Pancreas (tissue), 10 donors: ENCODE measurements around the gene MAMDC2. TPM values are rescaled to one million over a fixed set of nuclear protein-coding genes. Genes with fewer than 3 reads are reported as not detected.

Source experiments
- ATAC-seq, 4 donors: fragments of 200-7000 bp; cut with Tn5 transposase; one replicate each; pipeline versions ENCODE4 v1.8.0 to v1.9.1; 2020; ENCODE audit warnings: mild to moderate bottlenecking in 4 of 4, moderate library complexity in 4 of 4
- DNase-seq, 6 donors: peaks; one replicate each; pipeline ENCODE4 v3.0.0-alpha.2; 2020
- FAIRE-seq: peaks from 2 replicates; lab custom pipeline; 2012; peaks lifted over from hg19 to GRCh38; lab: Jason Lieb, UNC
- H3K27ac ChIP-seq, 4 donors: fragments of 200-600 bp; sonication (generic); 1 replicate in 3 of 4; 2 replicates in 1 of 4; pipeline versions ENCODE4 v1.5.0 to v1.8.0; 2020
- H3K27me3 ChIP-seq, 4 donors: fragments of 200-600 bp; one replicate each; pipeline ENCODE4 v1.8.0; 2021
- H3K36me3 ChIP-seq, 3 donors: fragments of 200-600 bp; sonication (generic) in 1 of 3; one replicate each; pipeline versions ENCODE4 v1.5.0 to v1.8.0; 2020 to 2021
- H3K4me1 ChIP-seq, 3 donors: fragments of 200-600 bp; one replicate each; pipeline ENCODE4 v1.8.0; 2021
- H3K4me3 ChIP-seq, 4 donors: fragments of 200-600 bp; sonication (generic) in 2 of 4; one replicate each; pipeline versions ENCODE4 v1.5.0 to v1.8.0; 2020 to 2021
- H3K9me3 ChIP-seq, 4 donors: fragments of 200-600 bp; one replicate each; pipeline ENCODE4 v1.8.0; 2021
- WGBS, 2 donors: extraction: QIAGEN DNeasy Blood & Tissue Kit; methylation state at CpG; one replicate each; pipeline ENCODE4 v1.1.7; 2013; 5-methylcytosine and 5-hydroxymethylcytosine counted together
- intact Hi-C, 3 donors: fragments of 100-400 bp; cut with DNase I; formaldehyde crosslinking; loops; one replicate each; pipeline versions ENCODE4 v1.11.1 to v1.14.2; 2022
- polyA plus RNA-seq, 2 donors: library from polyadenylated mRNA; stranded (reverse); fragments of 200-250 nt; gene quantifications; one replicate each; pipeline ENCODE4 v1.2.3, GENCODE V29; 2013
- total RNA-seq, 6 donors: library from RNA; stranded (reverse); fragmentation: NEBNext Ultra II Directional in 4 of 6; extraction: Animal tissue kit (Norgen Biotek cat#: 25700) in 4 of 6; gene quantifications; one replicate each; pipeline versions ENCODE4 v1.2.1 to v1.2.4, GENCODE V29; 2021 to 2023
- TF ChIP-seq, protein P1 (sequence below), 4 donors: fragments of 200-600 bp; sonication (generic) in 3 of 4; IDR thresholded peaks; one replicate each; pipeline versions ENCODE4 v1.5.0 to v1.8.0; 2021; ENCODE audit warnings: antibody characterized with exemption in 4 of 4
- donor health status: healthy with polysubstance abuse.
- donor health status: DM: no; HTN: no; CAD: no; lungs with moderate emphysema.
- donor health status: DM: no; HTN: no; CAD: no.
- donor health status: control.
- donor health status: control.
- donor health status: Bipolar disorder and iron deficiency.
- donor health status: DM: yes; HTN: yes; CAD: no.
- donor health status: DM: no; HTN: no; CAD: no.
- donor health status: DM: no; HTN: no; CAD: no.
- donor health status: DM: yes; HTN: yes; CAD: no.

MAMDC2 gene
- total and polyA plus RNA-seq, 8 donors, result 0.95 to 4.7 (median 1.3) TPM

DNA sequence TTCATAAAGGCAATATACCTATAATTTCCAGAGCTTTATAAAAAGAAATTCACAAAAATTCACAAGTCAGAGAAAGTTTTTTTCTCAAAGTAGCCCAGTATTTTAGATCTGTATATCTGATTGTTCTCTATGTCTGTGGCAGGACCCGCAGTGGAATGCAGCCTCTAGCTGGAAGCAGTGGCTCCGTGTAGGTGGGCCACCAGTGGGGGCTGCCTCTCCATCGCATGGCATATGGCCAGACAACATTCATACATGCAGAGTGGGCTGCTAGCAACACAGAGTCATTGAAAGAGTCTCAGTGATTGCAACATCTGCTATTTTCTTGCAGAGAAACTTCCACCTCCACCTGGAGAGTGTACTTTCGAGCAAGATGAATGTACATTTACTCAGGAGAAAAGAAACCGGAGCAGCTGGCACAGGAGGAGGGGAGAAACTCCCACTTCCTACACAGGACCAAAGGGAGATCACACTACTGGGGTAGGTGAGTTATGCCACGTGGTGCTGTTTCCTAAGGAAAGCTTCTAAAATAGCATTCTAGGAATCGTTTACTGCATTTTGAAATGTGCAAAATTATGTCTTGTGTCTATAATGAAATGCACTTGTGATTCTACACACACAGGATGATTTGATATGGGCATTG is 126.6 kb downstream of the MAMDC2 start:
- peaks cover 0 to 5% (median 4%) of the 10 kb centered on the region in 3 donors for H3K4me1 ChIP-seq
- H3K27ac ChIP-seq, result no peak overlapping the region
- no peak for DNase-seq
- H3K27me3 ChIP-seq, result no peaks in the 10 kb centered on the region
- no peaks in the 10 kb centered on the region for H3K9me3 ChIP-seq
- no peaks in the 10 kb centered on the region for H3K36me3 ChIP-seq
- intact Hi-C loops, result no loop called here
- FAIRE-seq, result no peak
- no peak for ATAC-seq
- TF ChIP-seq, protein P1, sequence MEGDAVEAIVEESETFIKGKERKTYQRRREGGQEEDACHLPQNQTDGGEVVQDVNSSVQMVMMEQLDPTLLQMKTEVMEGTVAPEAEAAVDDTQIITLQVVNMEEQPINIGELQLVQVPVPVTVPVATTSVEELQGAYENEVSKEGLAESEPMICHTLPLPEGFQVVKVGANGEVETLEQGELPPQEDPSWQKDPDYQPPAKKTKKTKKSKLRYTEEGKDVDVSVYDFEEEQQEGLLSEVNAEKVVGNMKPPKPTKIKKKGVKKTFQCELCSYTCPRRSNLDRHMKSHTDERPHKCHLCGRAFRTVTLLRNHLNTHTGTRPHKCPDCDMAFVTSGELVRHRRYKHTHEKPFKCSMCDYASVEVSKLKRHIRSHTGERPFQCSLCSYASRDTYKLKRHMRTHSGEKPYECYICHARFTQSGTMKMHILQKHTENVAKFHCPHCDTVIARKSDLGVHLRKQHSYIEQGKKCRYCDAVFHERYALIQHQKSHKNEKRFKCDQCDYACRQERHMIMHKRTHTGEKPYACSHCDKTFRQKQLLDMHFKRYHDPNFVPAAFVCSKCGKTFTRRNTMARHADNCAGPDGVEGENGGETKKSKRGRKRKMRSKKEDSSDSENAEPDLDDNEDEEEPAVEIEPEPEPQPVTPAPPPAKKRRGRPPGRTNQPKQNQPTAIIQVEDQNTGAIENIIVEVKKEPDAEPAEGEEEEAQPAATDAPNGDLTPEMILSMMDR (IDR thresholded peaks at IDR 0.05), result no peak
- 80 to 84% methylated on average over 7 of the region's 7 CpGs for WGBS, 2 donors
- H3K4me3 ChIP-seq, result no peak overlapping the region

GRCh38 chr9:70172532-70172931 is 128.9 kb downstream of the MAMDC2 start:
- Histone ChIP-seq H3K36me3 (no peaks in the 10 kb centered on the region), H3K27ac (no peak overlapping the region), H3K27me3 (no peaks in the 10 kb centered on the region), H3K4me3 (no peak overlapping the region), H3K4me1 (peaks cover 0 to 5% (median 4%) of the 10 kb centered on the region in 3 donors), H3K9me3 (no peaks in the 10 kb centered on the region)
- TF ChIP-seq, protein P1 (IDR thresholded peaks at IDR 0.05), result no peak
- 91 to 97% methylated on average over 1 of the region's 1 CpG for WGBS, 2 donors
- FAIRE-seq (no peak), ATAC-seq (no peak), DNase-seq (no peak)
- intact Hi-C loops, result no loop called here

- intact Hi-C loops, result no loop called here
- TF ChIP-seq, protein P1 (IDR thresholded peaks at IDR 0.05), result no peak
- no peak overlapping the region for H3K27ac ChIP-seq
- DNase-seq (no peak), FAIRE-seq (no peak), ATAC-seq (no peak)
- 98 to 100% methylated on average over 1 of the region's 1 CpG for WGBS, 2 donors
- H3K4me1 ChIP-seq, result no peaks in the 10 kb centered on the region
- no peaks in the 10 kb centered on the region for H3K9me3 ChIP-seq
- H3K36me3 ChIP-seq, result no peaks in the 10 kb centered on the region
- no peak overlapping the region for H3K4me3 ChIP-seq
- no peaks in the 10 kb centered on the region for H3K27me3 ChIP-seq
Observed at GRCh38 chr9:70177121-70177520, 133.5 kb downstream of the MAMDC2 start.

- Histone ChIP-seq H3K27me3 (no peaks in the 10 kb centered on the region), H3K4me1 (no peaks in the 10 kb centered on the region), H3K4me3 (no peak overlapping the region), H3K36me3 (no peaks in the 10 kb centered on the region), H3K27ac (no peak overlapping the region), H3K9me3 (no peaks in the 10 kb centered on the region)
- DNase-seq (no peak), FAIRE-seq (no peak), ATAC-seq (no peak)
- 69 to 71% methylated on average over 2 of the region's 2 CpGs for WGBS, 2 donors
- intact Hi-C loops, result no loop called here
- TF ChIP-seq, protein P1 (IDR thresholded peaks at IDR 0.05), result no peak
Observed at GRCh38 chr9:70192707-70193106, 149.1 kb downstream of the MAMDC2 start.

GRCh38 chr9:70195456-70195855 is 151.8 kb downstream of the MAMDC2 start:
- ATAC-seq (no peak), DNase-seq (no peak), FAIRE-seq (no peak)
- Histone ChIP-seq H3K9me3 (no peaks in the 10 kb centered on the region), H3K4me1 (no peaks in the 10 kb centered on the region), H3K27me3 (no peaks in the 10 kb centered on the region), H3K4me3 (no peak overlapping the region), H3K36me3 (no peaks in the 10 kb centered on the region), H3K27ac (no peak overlapping the region)
- TF ChIP-seq, protein P1 (IDR thresholded peaks at IDR 0.05), result no peak
- intact Hi-C loops, result no loop called here
- 95 to 96% methylated on average over 3 of the region's 3 CpGs for WGBS, 2 donors
